ENCODE results near the gene NFAT5. TPM values are rescaled to one million over a fixed set of nuclear protein-coding genes. Genes with fewer than 3 reads are reported as not detected.

NFAT5 gene
- total and polyA plus RNA-seq, 2 donors (not counting 3 experiments of a cell fraction or from before 2014, with no cell fraction given): 17.2 to 49.5 TPM

GRCh38 chr16:69717066-69717465 is 151.3 kb downstream of the NFAT5 start:
- FAIRE-seq: no peak
- no peaks in the 10 kb centered on the region for H3K9me1 ChIP-seq (replicated peaks; ENCODE audit: control insufficient read depth, extremely low read depth, insufficient read depth, low read length)
- intact Hi-C loops (cut with micrococcal nuclease) (no loop called here), dilution Hi-C loops (cut with MboI; ENCODE audit: extremely low pct_ligation_motif_present, low sequenced_read_pairs) (no loop called here)
- POLR2A ChIA-PET: interaction anchor here (0.6 to 1.0 kb wide), 2 partner anchors 9 to 37 kb away, joined by 3 read pairs; partner anchors contain the start of gene NQO1
- H3K9me3 ChIP-seq (replicated peaks; ENCODE audit: control insufficient read depth, insufficient read depth, low read length): no peaks in the 10 kb centered on the region
- H3K4me3 ChIP-seq (replicated peaks in 1 of 3; ENCODE audit: insufficient read depth in 1 of 3, low read depth in 1 of 3, low read length in 3 of 3): no peak overlapping the region
- no peak overlapping the region for H3K9ac ChIP-seq (replicated peaks; ENCODE audit: extremely low read depth, insufficient read depth, low read length)
- TF ChIP-seq EZH2 (IDR thresholded peaks at IDR 0.05; ENCODE audit: borderline replicate concordance, low read depth, low read length, severe bottlenecking): no peak
- no peak for TF ChIP-seq POLR2AphosphoS5 (IDR thresholded peaks at IDR 0.05; ENCODE audit: insufficient read depth, low read depth, low read length)
- TF ChIP-seq, protein P1, sequence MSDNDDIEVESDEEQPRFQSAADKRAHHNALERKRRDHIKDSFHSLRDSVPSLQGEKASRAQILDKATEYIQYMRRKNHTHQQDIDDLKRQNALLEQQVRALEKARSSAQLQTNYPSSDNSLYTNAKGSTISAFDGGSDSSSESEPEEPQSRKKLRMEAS (IDR thresholded peaks at IDR 0.05; ENCODE audit: insufficient read depth, insufficient read length): no peak
- TF ChIP-seq GATA2 (IDR thresholded peaks at IDR 0.05; ENCODE audit: insufficient read depth, insufficient read length, low read depth, low read length): no peak
- TF ChIP-seq MYC (IDR thresholded peaks at IDR 0.05; ENCODE audit: low read depth, low read length): no peak
- TF ChIP-seq JUN (IDR thresholded peaks at IDR 0.05; ENCODE audit: borderline replicate concordance, insufficient read depth, insufficient read length, low read depth): no peak
- TF ChIP-seq, protein P2, sequence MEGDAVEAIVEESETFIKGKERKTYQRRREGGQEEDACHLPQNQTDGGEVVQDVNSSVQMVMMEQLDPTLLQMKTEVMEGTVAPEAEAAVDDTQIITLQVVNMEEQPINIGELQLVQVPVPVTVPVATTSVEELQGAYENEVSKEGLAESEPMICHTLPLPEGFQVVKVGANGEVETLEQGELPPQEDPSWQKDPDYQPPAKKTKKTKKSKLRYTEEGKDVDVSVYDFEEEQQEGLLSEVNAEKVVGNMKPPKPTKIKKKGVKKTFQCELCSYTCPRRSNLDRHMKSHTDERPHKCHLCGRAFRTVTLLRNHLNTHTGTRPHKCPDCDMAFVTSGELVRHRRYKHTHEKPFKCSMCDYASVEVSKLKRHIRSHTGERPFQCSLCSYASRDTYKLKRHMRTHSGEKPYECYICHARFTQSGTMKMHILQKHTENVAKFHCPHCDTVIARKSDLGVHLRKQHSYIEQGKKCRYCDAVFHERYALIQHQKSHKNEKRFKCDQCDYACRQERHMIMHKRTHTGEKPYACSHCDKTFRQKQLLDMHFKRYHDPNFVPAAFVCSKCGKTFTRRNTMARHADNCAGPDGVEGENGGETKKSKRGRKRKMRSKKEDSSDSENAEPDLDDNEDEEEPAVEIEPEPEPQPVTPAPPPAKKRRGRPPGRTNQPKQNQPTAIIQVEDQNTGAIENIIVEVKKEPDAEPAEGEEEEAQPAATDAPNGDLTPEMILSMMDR (IDR thresholded peaks at IDR 0.05; ENCODE audit: extremely low read depth in 1 of 2, insufficient read depth in 1 of 2, low read depth in 1 of 2, low read length in 2 of 2): no peak
- CTCF ChIA-PET: interaction anchor here (1.7 to 3.2 kb wide), 2 partner anchors 37 to 213 kb away, joined by 4 to 10 read pairs; partner anchors contain the start of gene NOB1
- BruUV-seq (replicated peaks): no TSS peak
- H4K20me1 ChIP-seq (replicated peaks; ENCODE audit: control insufficient read depth, extremely low read depth, insufficient read depth, low read length): no peaks in the 10 kb centered on the region
- no peak for DNase-seq (ENCODE audit: low read depth, low spot score)
- H3K4me2 ChIP-seq (ENCODE audit: insufficient read depth, low read length): no peak overlapping the region
- no peaks in the 10 kb centered on the region for H3K27me3 ChIP-seq (ENCODE audit: control insufficient read depth in 2 of 2, insufficient read depth in 2 of 2, low read length in 2 of 2)
- peaks cover 25% of the 10 kb centered on the region for H3K79me2 ChIP-seq (ENCODE audit: control insufficient read depth, insufficient read depth, low read length)
- H3K36me3 ChIP-seq (ENCODE audit: control insufficient read depth in 2 of 2, extremely low read depth in 1 of 2, insufficient read depth in 2 of 2, low read length in 2 of 2): peaks cover 23 to 41% of the 10 kb centered on the region in 2 experiments
- no peak overlapping the region for H3K27ac ChIP-seq (ENCODE audit: insufficient read depth, low read depth, low read length)
- no peak overlapping the region for H2AFZ ChIP-seq (ENCODE audit: low read depth, low read length)
- H3K4me1 ChIP-seq (ENCODE audit: control insufficient read depth, extremely low read depth, insufficient read depth, low read length): no peaks in the 10 kb centered on the region

All from endothelial cell of umbilical vein (primary cell).